Neural progenitor cell (in vitro differentiated cells): ENCODE results near the gene NKD1.

ENCODE experiments used
- EZH2 ChIP-seq: fragments of 200-600 bp; sonication (generic); IDR thresholded peaks from 2 replicates; pipeline ENCODE4 v1.6.1; 2017; ENCODE audit warnings: antibody characterized with exemption, mild to moderate bottlenecking, moderate library complexity
- TF ChIP-seq, protein P1 (sequence below): fragments of 200-600 bp; sonication (generic); IDR thresholded peaks from 2 replicates; pipeline ENCODE4 v1.5.1; 2017; ENCODE audit warnings: antibody characterized with exemption, mild to moderate bottlenecking

DNA sequence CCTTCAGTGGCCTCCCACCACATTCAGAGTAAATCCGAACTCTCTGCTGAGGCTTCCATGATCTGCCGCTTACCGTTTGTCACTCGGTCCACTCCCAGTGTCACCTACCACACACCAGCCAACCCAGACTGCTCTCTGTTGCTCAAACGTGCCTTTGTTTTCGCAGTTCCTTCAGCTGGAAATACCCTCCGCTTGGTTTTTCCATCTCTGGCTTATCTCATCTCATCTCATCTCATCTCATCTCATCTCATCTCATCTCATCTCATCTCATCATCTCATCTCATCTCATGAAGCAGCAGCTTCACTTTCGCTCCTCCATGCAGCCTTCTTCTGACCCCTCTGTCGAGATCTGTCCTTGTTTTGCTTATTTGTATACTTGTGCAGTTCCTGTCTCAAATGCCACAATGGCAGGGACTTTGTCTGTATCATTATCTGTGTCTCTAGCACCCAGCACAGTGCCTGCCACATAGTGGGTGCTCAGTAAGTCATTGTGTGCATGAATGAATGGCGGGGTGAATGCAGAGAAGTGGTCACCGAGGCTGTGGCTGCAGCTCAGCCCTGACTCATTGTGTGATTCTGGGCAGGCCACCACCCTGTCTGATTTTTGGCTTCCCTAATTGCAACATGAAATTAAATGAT is 136.7 kb downstream of the NKD1 start:
- TF ChIP-seq, protein P1, sequence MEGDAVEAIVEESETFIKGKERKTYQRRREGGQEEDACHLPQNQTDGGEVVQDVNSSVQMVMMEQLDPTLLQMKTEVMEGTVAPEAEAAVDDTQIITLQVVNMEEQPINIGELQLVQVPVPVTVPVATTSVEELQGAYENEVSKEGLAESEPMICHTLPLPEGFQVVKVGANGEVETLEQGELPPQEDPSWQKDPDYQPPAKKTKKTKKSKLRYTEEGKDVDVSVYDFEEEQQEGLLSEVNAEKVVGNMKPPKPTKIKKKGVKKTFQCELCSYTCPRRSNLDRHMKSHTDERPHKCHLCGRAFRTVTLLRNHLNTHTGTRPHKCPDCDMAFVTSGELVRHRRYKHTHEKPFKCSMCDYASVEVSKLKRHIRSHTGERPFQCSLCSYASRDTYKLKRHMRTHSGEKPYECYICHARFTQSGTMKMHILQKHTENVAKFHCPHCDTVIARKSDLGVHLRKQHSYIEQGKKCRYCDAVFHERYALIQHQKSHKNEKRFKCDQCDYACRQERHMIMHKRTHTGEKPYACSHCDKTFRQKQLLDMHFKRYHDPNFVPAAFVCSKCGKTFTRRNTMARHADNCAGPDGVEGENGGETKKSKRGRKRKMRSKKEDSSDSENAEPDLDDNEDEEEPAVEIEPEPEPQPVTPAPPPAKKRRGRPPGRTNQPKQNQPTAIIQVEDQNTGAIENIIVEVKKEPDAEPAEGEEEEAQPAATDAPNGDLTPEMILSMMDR = no peak
- TF ChIP-seq EZH2 = no peak
